HG02610 (cell line): ENCODE results near the gene HSD17B13.
A peak's percentile ranks its signal among the peaks of the same experiment; 100 is the strongest.
"Not testable (repeated sequence)": the region's sequence is repeated elsewhere in the genome, so short reads cannot be mapped to it uniquely, and the experiment has no call there.

ENCODE experiments used
- ATAC-seq: cut with Tn5 transposase; IDR thresholded peaks from one replicate; pipeline ENCODE4 v1.9.1; 2021; ENCODE audit warnings: mild to moderate bottlenecking, moderate library complexity; ENCODE audit not compliant: unreplicated experiment

The HSD17B13 gene

DNA sequence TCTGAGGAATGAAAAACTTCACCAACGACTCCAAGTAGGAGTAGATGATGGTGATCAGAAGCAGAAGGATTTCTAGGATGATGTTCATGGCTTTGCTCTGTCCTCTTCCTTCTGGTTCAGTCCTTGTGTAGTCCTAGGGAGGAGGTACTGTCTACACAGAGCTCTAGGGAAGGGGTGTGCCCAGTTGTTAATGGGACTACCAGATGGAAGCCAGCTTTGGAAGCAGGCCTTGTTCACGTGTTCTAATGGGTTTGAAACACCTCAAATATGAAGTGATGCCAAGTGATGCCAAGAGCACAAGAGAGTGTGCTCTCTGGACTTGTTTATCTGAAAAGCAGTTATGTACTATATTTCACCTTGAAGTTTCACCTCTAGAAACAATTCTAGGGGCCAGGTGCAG is at the start of gene HSD17B13:
TSS of gene HSD17B13 (minus strand) at position 129 of the 400 bp plus-strand sequence. CDS start at position 88, 41 bp downstream.
- no peak for ATAC-seq

GRCh38 chr4:87370068-87370467 is 47.4 kb upstream of the HSD17B13 start:
- ATAC-seq: no peak

- ATAC-seq: no peak
Observed at GRCh38 chr4:87366521-87367162, 44.0 kb upstream of the HSD17B13 start.

DNA sequence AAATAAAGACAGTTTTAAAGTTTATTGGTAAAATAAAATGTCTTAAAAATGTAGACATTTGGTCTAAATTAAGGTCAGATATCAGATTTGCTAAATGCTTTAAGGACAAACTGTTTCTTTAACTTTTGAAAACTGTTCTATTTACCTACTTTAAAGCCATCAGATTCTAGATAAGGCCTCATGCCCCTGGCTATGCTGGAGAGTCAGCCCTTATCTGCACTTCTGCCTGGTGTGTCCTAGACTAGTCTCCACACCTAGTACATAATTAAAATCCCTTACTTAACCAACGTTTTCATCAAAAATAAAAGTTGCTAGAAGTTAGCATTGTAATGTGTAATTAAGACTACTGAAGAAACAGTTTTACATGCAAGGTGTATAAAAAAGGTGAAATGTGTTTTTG is 42.7 kb upstream of the HSD17B13 start:
- no peak for ATAC-seq

- ATAC-seq: no peak
Observed at GRCh38 chr4:87363552-87363951, 40.9 kb upstream of the HSD17B13 start.

- ATAC-seq: no peak
Observed at GRCh38 chr4:87360338-87360935, 37.8 kb upstream of the HSD17B13 start.

- ATAC-seq: no peak
Observed at GRCh38 chr4:87359258-87359657, 36.6 kb upstream of the HSD17B13 start.

- ATAC-seq: no peak
Observed at GRCh38 chr4:87356832-87357526, 34.3 kb upstream of the HSD17B13 start.

- ATAC-seq: no peak
Observed at GRCh38 chr4:87354168-87355102, 31.8 kb upstream of the HSD17B13 start.

DNA sequence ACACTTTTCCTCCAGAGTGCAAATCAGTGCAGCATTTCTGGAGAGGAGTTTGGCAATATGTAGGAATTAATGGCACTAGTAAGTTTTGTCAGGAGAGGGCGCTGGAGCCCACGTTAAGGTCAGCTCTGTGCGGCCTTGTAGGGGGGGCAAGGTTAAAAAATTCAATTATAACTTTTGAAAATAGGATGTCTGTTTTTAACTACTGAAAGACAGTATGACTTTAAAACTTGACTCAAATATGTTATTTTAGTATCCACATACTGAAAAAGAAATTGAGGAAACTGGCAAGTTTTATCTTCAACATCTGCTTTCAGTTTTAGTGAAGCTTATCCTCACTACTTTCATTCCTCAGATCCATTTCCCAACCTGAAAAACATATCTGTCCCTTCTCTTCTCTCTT is 30.9 kb upstream of the HSD17B13 start:
- ATAC-seq: peak; percentile 85

- ATAC-seq: no peak
Observed at GRCh38 chr4:87345139-87345538, 22.5 kb upstream of the HSD17B13 start.

- ATAC-seq: no peak
Observed at GRCh38 chr4:87342872-87343271, 20.2 kb upstream of the HSD17B13 start.

DNA sequence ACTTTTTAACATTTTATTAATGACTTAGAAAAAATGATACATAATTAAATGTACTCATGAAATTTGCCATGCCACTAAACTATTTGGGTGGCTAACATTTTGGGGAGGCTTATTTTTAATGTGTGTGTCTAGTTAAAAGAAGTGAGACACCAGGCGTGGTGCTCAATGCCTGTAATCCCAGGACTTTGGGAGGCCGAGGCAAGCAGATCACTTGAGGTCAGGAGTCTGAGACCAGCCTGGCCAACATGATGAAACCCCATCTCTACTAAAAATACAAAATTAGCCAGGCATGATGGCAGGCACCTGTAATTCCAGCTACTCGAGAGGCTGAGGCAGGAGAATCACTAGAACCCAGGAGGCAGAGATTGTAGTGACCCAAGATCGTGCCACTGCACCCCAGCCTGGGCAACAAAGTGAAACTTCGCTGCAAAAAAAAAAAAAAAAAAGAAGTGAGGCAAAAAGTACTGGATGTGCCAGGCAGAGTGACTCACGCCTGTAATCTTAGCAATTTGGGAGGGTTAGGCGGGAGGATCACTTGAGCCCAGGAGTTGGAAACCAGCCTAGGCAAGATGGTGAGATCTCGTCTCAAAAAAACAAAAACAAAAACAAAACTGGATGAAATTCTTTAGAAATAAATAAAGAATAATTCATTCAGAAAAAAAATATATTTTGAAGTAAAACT is 19.4 kb upstream of the HSD17B13 start:
- not testable (repeated sequence) for ATAC-seq

DNA sequence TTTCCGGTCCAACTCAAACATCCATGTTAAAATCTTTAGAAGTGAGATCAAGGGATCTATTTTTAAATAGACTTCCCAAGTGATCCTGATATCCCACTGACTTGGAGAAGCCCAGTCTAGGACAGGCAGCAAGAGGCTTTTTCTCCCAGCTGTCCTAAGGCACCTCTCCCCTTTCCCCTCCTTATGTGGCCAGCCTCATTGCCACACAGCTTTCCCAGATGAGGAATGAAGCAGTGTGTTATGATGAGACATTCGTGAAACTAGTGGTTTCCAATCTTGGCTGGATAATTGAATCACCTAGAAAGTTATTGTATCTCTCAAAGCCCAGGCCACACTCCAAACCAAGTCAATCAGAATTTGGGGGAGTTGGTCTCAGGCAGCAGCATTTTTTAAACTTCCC is 16.8 kb upstream of the HSD17B13 start:
- ATAC-seq: no peak

DNA sequence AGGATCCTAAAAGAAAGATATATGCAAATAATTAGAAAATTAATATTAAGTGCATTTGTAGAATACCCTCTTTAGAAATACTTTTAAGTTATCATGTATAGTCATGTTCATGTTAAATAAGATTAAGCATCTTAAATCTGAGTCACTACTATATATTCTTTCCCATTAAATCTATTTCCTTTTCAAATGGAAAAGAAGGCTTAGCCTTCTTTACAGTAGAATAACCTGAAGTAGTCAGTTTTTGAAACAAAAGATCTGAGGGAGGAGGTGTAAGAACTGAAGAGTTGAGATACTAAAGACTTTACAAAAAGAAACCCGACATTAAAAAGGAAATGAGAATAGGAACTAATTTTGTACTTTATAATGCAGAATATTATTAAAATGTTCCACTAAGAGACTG is 14.7 kb upstream of the HSD17B13 start:
- ATAC-seq: no peak

DNA sequence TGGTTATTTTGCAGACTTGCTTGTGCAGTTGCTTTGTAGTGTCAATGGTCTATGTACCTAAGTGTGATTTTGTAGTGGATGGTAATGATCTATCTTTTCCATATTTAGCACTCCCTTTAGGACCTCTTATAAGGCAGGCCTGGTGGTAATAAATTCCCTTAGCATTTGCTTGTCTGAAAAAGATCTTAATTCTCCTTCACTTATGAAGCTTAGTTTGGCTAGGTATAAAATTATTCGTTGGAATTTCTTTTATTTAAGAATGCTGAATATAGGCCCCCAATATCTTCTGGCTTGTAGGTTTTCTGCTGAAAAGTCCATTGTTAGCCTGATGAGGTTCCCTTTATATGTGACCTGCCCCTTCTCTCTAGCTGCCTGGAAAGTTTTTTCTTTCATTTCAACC is 10.6 kb upstream of the HSD17B13 start:
- no peak for ATAC-seq

GRCh38 chr4:87330761-87331160 is 8.1 kb upstream of the HSD17B13 start:
- no peak for ATAC-seq

DNA sequence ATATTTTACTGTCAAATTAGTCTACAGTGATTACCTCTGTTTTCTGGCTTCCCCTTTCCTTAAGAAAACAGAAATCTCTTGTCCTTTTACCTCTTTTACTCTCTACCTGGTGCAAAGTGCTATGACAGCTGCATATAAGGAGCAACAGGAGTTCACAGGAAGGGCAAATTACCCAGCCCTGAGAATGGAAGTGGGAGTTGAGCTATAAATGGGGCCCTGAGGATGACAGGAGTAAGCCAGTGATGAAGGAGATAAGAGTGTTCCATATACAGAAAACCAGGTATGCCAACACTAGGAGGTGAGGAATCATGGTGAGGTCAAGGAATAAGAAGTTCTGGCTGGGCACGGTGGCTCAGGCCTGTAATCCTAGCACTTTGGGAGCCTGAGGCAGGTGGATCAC is 4.5 kb upstream of the HSD17B13 start:
- no peak for ATAC-seq

GRCh38 chr4:87326460-87326859 is 3.8 kb upstream of the HSD17B13 start:
- ATAC-seq: no peak

DNA sequence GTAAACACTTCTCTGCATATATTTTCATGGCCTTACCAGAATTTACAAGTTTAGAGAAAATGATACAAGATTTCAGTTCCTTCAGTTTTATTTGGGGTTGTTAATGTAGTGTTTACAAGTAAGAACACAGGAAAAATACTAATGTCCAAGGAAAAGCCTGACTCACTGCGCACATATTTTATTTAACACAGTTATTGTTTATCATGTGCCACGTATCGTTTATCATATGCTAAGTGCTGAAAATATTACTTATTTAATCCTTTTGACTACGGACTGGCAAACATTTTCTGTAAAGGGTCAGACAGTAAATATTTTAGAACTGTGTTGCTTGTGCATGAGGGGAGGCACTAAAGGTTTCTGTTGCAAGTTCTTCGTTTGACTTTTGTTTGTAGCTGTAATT is 794 bp downstream of the HSD17B13 start:
- ATAC-seq: no peak

- ATAC-seq: no peak
Observed at GRCh38 chr4:87317527-87317926, 5.2 kb downstream of the HSD17B13 start.
